NCI-H82 treated with DMSO at 0.1 percent for 48 hours (cell line): Measurements from ENCODE around the gene NCBP2.

Source experiments
- DNase-seq: peaks from one replicate; lab custom pipeline; 2025; ENCODE audit not compliant: unreplicated experiment; lab: John Stamatoyannopoulos, UW

NCBP2 gene

GRCh38 chr3:196941729-196942225 is 551 bp downstream of the NCBP2 start:
- no peak for DNase-seq

GRCh38 chr3:196938576-196938975 is 3.8 kb downstream of the NCBP2 start:
- no peak for DNase-seq

- no peak for DNase-seq
These were observed 4.2 kb downstream of the NCBP2 start for GRCh38 chr3:196938124-196938523.

- no peak for DNase-seq
These were observed 6.0 kb downstream of the NCBP2 start for GRCh38 chr3:196936288-196936687.

- DNase-seq: no peak
These were observed 9.7 kb downstream of the NCBP2 start for GRCh38 chr3:196932600-196932999.

GRCh38 chr3:196931828-196932587 is 10.3 kb downstream of the NCBP2 start:
- DNase-seq: no peak

GRCh38 chr3:196931157-196931556 is 11.2 kb downstream of the NCBP2 start:
- no peak for DNase-seq

- DNase-seq: no peak
These were observed 14.5 kb downstream of the NCBP2 start for GRCh38 chr3:196927571-196928453.

- DNase-seq: no peak
These were observed 21.6 kb downstream of the NCBP2 start for GRCh38 chr3:196920733-196921132.

GRCh38 chr3:196918968-196919367 is 23.4 kb downstream of the NCBP2 start:
- DNase-seq: peak; percentile 65

- no peak for DNase-seq
These were observed 25.3 kb downstream of the NCBP2 start for GRCh38 chr3:196916995-196917394.

GRCh38 chr3:196916221-196916620 is 26.1 kb downstream of the NCBP2 start:
- DNase-seq: no peak

- DNase-seq: no peak
These were observed 27.0 kb downstream of the NCBP2 start for GRCh38 chr3:196915375-196915774.

- DNase-seq: no peak
These were observed 27.5 kb downstream of the NCBP2 start for GRCh38 chr3:196914866-196915265.

- no peak for DNase-seq
These were observed 38.6 kb downstream of the NCBP2 start for GRCh38 chr3:196903740-196904139.

GRCh38 chr3:196902296-196902695 is 40.0 kb downstream of the NCBP2 start:
- DNase-seq: no peak

- no peak for DNase-seq
These were observed 40.6 kb downstream of the NCBP2 start for GRCh38 chr3:196901768-196902167.

- no peak for DNase-seq
These were observed 46.1 kb downstream of the NCBP2 start for GRCh38 chr3:196896229-196896628.

GRCh38 chr3:196894557-196895295 is 47.6 kb downstream of the NCBP2 start:
- DNase-seq: no peak

- DNase-seq: no peak
These were observed 52.3 kb downstream of the NCBP2 start for GRCh38 chr3:196889844-196890708.
